H9 (cell line): Measurements from ENCODE around the gene CDKL5. TPM values are rescaled to one million over a fixed set of nuclear protein-coding genes. Genes with fewer than 3 reads are reported as not detected.

Experiments used
- DNase-seq: peaks from one replicate; pipeline ENCODE4 v3.0.0-alpha.2; 2017
- H2AFZ ChIP-seq: one replicate; pipeline ENCODE4 v1.6.1; 2013; ENCODE audit warnings: mild to moderate bottlenecking, low read length, control low read depth, moderate library complexity
- H2AK5ac ChIP-seq: 2 replicates; pipeline ENCODE4 v1.6.1; 2013; ENCODE audit warnings: low read length, control low read depth, mixed read lengths; ENCODE audit not compliant: insufficient read length
- H2BK120ac ChIP-seq: one replicate; pipeline ENCODE4 v1.6.1; 2013; ENCODE audit warnings: low read depth, mild to moderate bottlenecking, low read length, control low read depth, inconsistent platforms; ENCODE audit not compliant: poor library complexity, severe bottlenecking
- H2BK12ac ChIP-seq: 2 replicates; pipeline ENCODE4 v1.6.1; 2013; ENCODE audit warnings: low read length, control low read depth, mixed read lengths, low read depth; ENCODE audit not compliant: insufficient read length
- H2BK15ac ChIP-seq: 2 replicates; pipeline ENCODE4 v1.6.1; 2013; ENCODE audit warnings: low read depth, low read length, control low read depth
- H2BK20ac ChIP-seq: one replicate; pipeline ENCODE4 v1.6.1; 2013; ENCODE audit warnings: low read depth, mild to moderate bottlenecking, low read length, control low read depth, inconsistent platforms; ENCODE audit not compliant: poor library complexity, severe bottlenecking
- H2BK5ac ChIP-seq: 2 replicates; pipeline ENCODE4 v1.6.1; 2013; ENCODE audit warnings: low read length, control low read depth, mixed read lengths; ENCODE audit not compliant: insufficient read length
- H3K14ac ChIP-seq: 2 replicates; pipeline ENCODE4 v1.6.1; 2013; ENCODE audit warnings: low read length, control low read depth; ENCODE audit not compliant: insufficient read depth
- H3K18ac ChIP-seq: 2 replicates; pipeline ENCODE4 v1.6.1; 2013; ENCODE audit warnings: low read depth, mild to moderate bottlenecking, mixed read lengths, low read length, control low read depth; ENCODE audit not compliant: insufficient read length
- H3K23ac ChIP-seq: 2 replicates; pipeline ENCODE4 v1.6.1; 2013; ENCODE audit warnings: low read length, control low read depth, mixed read lengths, low read depth; ENCODE audit not compliant: insufficient read length
- H3K23me2 ChIP-seq: 2 replicates; pipeline ENCODE4 v1.6.1; 2013; ENCODE audit warnings: low read depth, mild to moderate bottlenecking, mixed read lengths, low read length, control low read depth; ENCODE audit not compliant: insufficient read length, poor library complexity, severe bottlenecking
- H3K27ac ChIP-seq: 2 replicates; pipeline ENCODE4 v1.5.1; 2013; ENCODE audit warnings: low read length, control low read depth, mixed read lengths, low read depth; ENCODE audit not compliant: insufficient read length
- H3K27me3 ChIP-seq: 2 replicates; pipeline ENCODE4 v1.6.1; 2013; ENCODE audit warnings: low read length, control low read depth, inconsistent platforms; ENCODE audit not compliant: insufficient read depth
- H3K4ac ChIP-seq: 2 replicates; pipeline ENCODE4 v1.6.1; 2013; ENCODE audit warnings: low read depth, mild to moderate bottlenecking, control low read depth, inconsistent platforms, low read length, moderate library complexity
- H3K4me1 ChIP-seq: 2 replicates; pipeline ENCODE4 v1.6.1; 2013; ENCODE audit warnings: low read length, control low read depth, inconsistent platforms; ENCODE audit not compliant: insufficient read depth
- H3K4me2 ChIP-seq: 2 replicates; pipeline ENCODE4 v1.6.1; 2013; ENCODE audit warnings: low read length, control low read depth, mixed read lengths; ENCODE audit not compliant: insufficient read length, insufficient read depth
- H3K56ac ChIP-seq: 2 replicates; pipeline ENCODE4 v1.6.1; 2013; ENCODE audit warnings: low read depth, mild to moderate bottlenecking, mixed read lengths, low read length, control low read depth; ENCODE audit not compliant: insufficient read length
- H3K79me1 ChIP-seq: 2 replicates; pipeline ENCODE4 v1.6.1; 2013; ENCODE audit warnings: low read depth, mild to moderate bottlenecking, moderate library complexity, low read length, control low read depth, inconsistent platforms; ENCODE audit not compliant: insufficient read depth, poor library complexity, severe bottlenecking
- H3K79me2 ChIP-seq: 2 replicates; pipeline ENCODE4 v1.6.1; 2013; ENCODE audit warnings: low read length, control low read depth, inconsistent platforms; ENCODE audit not compliant: insufficient read depth
- H3K9ac ChIP-seq: 2 replicates; pipeline ENCODE4 v1.6.1; 2013; ENCODE audit warnings: low read length, control low read depth, mixed read lengths; ENCODE audit not compliant: insufficient read length; ENCODE audit errors: extremely low read depth
- H3K9me3 ChIP-seq: one replicate; pipeline ENCODE4 v1.6.1; 2013; ENCODE audit warnings: low read depth, low read length, inconsistent platforms; ENCODE audit not compliant: control insufficient read depth
- H3T11ph ChIP-seq: one replicate; pipeline ENCODE4 v1.6.1; 2013; ENCODE audit warnings: mild to moderate bottlenecking, low read length, control low read depth, inconsistent platforms
- H4K20me1 ChIP-seq: one replicate; pipeline ENCODE4 v1.6.1; 2013; ENCODE audit not compliant: control insufficient read depth, insufficient read length, insufficient read depth
- H4K5ac ChIP-seq: 2 replicates; pipeline ENCODE4 v1.6.1; 2013; ENCODE audit warnings: low read depth, mild to moderate bottlenecking, mixed read lengths, low read length, control low read depth; ENCODE audit not compliant: insufficient read length
- H4K8ac ChIP-seq: replicated peaks from 2 replicates; pipeline ENCODE4 v1.6.1; 2013; ENCODE audit warnings: low read length, control low read depth, mixed read lengths, low read depth; ENCODE audit not compliant: insufficient read length
- H4K91ac ChIP-seq: 2 replicates; pipeline ENCODE4 v1.6.1; 2013; ENCODE audit warnings: low read depth, mild to moderate bottlenecking, moderate library complexity, mixed read lengths, low read length, control low read depth; ENCODE audit not compliant: insufficient read length
- H3K27ac Mint-ChIP-seq, 3 experiments: 2 replicates in 2 of 3; 3 replicates in 1 of 3; pipeline ENCODE4 v1.8.0; 2020 to 2021; ENCODE audit warnings: mixed read lengths in 3 of 3, mild to moderate bottlenecking in 1 of 3, moderate library complexity in 1 of 3
- H3K27me3 Mint-ChIP-seq: 2 replicates; pipeline ENCODE4 v1.8.0; 2021; ENCODE audit warnings: low read depth, mild to moderate bottlenecking, moderate library complexity, mixed read lengths
- H3K36me3 Mint-ChIP-seq, 3 experiments: 2 replicates in 2 of 3; 3 replicates in 1 of 3; pipeline ENCODE4 v1.8.0; 2020 to 2021; ENCODE audit warnings: low read depth in 3 of 3, mixed read lengths in 3 of 3; ENCODE audit not compliant: insufficient read depth in 1 of 3
- H3K4me1 Mint-ChIP-seq, 2 experiments: 2 replicates each; pipeline ENCODE4 v1.8.0; 2020; ENCODE audit warnings: mixed read lengths in 2 of 2
- H3K4me3 Mint-ChIP-seq, 2 experiments: 2 replicates in 1 of 2; 3 replicates in 1 of 2; pipeline ENCODE4 v1.8.0; 2020 to 2021; ENCODE audit warnings: mild to moderate bottlenecking in 2 of 2, mixed read lengths in 2 of 2, moderate library complexity in 1 of 2
- H3K9me3 Mint-ChIP-seq, 2 experiments: 2 replicates in 1 of 2; 3 replicates in 1 of 2; pipeline ENCODE4 v1.8.0; 2020; ENCODE audit warnings: mild to moderate bottlenecking in 2 of 2, mixed read lengths in 2 of 2, moderate library complexity in 1 of 2
- WGBS: extraction: QIAGEN DNeasy Blood & Tissue Kit; methylation state at CpG from one replicate; pipeline ENCODE4 v1.1.7; 2013; ENCODE audit warnings: missing lambda C conversion rate, low lambda C conversion rate, mixed read lengths; ENCODE audit not compliant: insufficient read length; ENCODE audit errors: extremely low coverage; 5-methylcytosine and 5-hydroxymethylcytosine counted together
- total RNA-seq: library from RNA; stranded (reverse); gene quantifications from 2 replicates; pipeline ENCODE4 v1.2.1, GENCODE V29; 2021
- TF ChIP-seq, protein P1 (sequence below): fragments of 200-600 bp; sonication (generic); conservative IDR thresholded peaks from 3 replicates; pipeline ENCODE4 v1.8.0; 2021; ENCODE audit warnings: antibody characterized with exemption, mild to moderate bottlenecking

Gene CDKL5
- total RNA-seq, 1 experiment from 2014 or later = 19.5 TPM

- Histone ChIP-seq H2AFZ (no peak overlapping the region), H4K91ac (no peak overlapping the region), H3K79me1 (no peaks in the 10 kb centered on the region), H2BK12ac (no peak overlapping the region), H4K8ac (no peak overlapping the region), H3T11ph (no peak overlapping the region), H3K9ac (no peak overlapping the region), H3K4me2 (no peak overlapping the region), H3K4me1 (no peaks in the 10 kb centered on the region), H3K27ac (no peak overlapping the region), H3K23ac (no peak overlapping the region), H2BK5ac (no peak overlapping the region), H2BK20ac (no peak overlapping the region), H2AK5ac (no peak overlapping the region), H2BK15ac (no peak overlapping the region), H3K79me2 (no peaks in the 10 kb centered on the region), H4K5ac (no peak overlapping the region), H3K4ac (no peak overlapping the region), H3K23me2 (no peaks in the 10 kb centered on the region), H3K56ac (no peak overlapping the region), H3K9me3 (peaks cover 21% of the 10 kb centered on the region), H3K18ac (no peak overlapping the region), H2BK120ac (no peak overlapping the region), H3K27me3 (no peaks in the 10 kb centered on the region), H3K14ac (no peak overlapping the region), H4K20me1 (no peaks in the 10 kb centered on the region)
- Mint-ChIP-seq H3K4me1 (no peaks in the 10 kb centered on the region), H3K27ac (no peak overlapping the region), H3K9me3 (peaks cover 40 to 43% of the 10 kb centered on the region in 2 experiments; a peak in 4 of 5 replicates), H3K36me3 (peaks cover 4 to 13% (median 7%) of the 10 kb centered on the region in 3 experiments; a peak in 5 of 7 replicates), H3K4me3 (no peak overlapping the region), H3K27me3 (no peaks in the 10 kb centered on the region)
- TF ChIP-seq, protein P1, sequence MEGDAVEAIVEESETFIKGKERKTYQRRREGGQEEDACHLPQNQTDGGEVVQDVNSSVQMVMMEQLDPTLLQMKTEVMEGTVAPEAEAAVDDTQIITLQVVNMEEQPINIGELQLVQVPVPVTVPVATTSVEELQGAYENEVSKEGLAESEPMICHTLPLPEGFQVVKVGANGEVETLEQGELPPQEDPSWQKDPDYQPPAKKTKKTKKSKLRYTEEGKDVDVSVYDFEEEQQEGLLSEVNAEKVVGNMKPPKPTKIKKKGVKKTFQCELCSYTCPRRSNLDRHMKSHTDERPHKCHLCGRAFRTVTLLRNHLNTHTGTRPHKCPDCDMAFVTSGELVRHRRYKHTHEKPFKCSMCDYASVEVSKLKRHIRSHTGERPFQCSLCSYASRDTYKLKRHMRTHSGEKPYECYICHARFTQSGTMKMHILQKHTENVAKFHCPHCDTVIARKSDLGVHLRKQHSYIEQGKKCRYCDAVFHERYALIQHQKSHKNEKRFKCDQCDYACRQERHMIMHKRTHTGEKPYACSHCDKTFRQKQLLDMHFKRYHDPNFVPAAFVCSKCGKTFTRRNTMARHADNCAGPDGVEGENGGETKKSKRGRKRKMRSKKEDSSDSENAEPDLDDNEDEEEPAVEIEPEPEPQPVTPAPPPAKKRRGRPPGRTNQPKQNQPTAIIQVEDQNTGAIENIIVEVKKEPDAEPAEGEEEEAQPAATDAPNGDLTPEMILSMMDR = no peak
- no peak for DNase-seq
- no CpG with 5 or more reads among the region's 2 CpGs for WGBS
These were observed 154.1 kb downstream of the CDKL5 start for GRCh38 chrX:18579495-18579894.
